Liver (tissue), 9 donors: ENCODE data around the gene ACOT7. TPM values are rescaled to one million over a fixed set of nuclear protein-coding genes. Genes with fewer than 3 reads are reported as not detected.

Experiments
- DNase-seq: peaks from one replicate; pipeline ENCODE4 v3.0.0-alpha.2; 2017; ENCODE audit warnings: low spot score
- H3K27ac ChIP-seq, 2 donors: one replicate each; pipeline ENCODE4 v1.7.0; 2013; ENCODE audit warnings: inconsistent platforms in 2 of 2, low read length in 2 of 2, control low read depth in 1 of 2, low read depth in 1 of 2, mild to moderate bottlenecking in 1 of 2
- H3K27me3 ChIP-seq, 4 donors: one replicate each; pipeline versions ENCODE4 v1.6.1 to v1.7.0; 2013; ENCODE audit warnings: low read length in 3 of 4, inconsistent platforms in 1 of 4, mild to moderate bottlenecking in 1 of 4, moderate library complexity in 1 of 4; ENCODE audit not compliant: control insufficient read depth in 4 of 4, insufficient read depth in 4 of 4
- H3K36me3 ChIP-seq, 4 donors: one replicate each; pipeline versions ENCODE4 v1.6.1 to v1.7.0; 2013; ENCODE audit warnings: low read length in 3 of 4, mild to moderate bottlenecking in 3 of 4, low read depth in 1 of 4, moderate library complexity in 1 of 4; ENCODE audit not compliant: control insufficient read depth in 4 of 4, insufficient read depth in 3 of 4
- H3K4me1 ChIP-seq, 4 donors: one replicate each; pipeline versions ENCODE4 v1.6.1 to v1.7.0; 2013; ENCODE audit warnings: low read length in 3 of 4, mild to moderate bottlenecking in 3 of 4, moderate library complexity in 1 of 4; ENCODE audit not compliant: control insufficient read depth in 4 of 4, insufficient read depth in 4 of 4
- H3K4me3 ChIP-seq, 3 donors: one replicate each; pipeline versions ENCODE4 v1.6.1 to v1.7.0; 2013; ENCODE audit warnings: low read length in 3 of 3, control low read depth in 1 of 3, low read depth in 1 of 3, mild to moderate bottlenecking in 1 of 3
- H3K9ac ChIP-seq, 2 donors: one replicate each; pipeline ENCODE4 v1.7.0; 2013; ENCODE audit warnings: low read length in 2 of 2, mild to moderate bottlenecking in 2 of 2, moderate library complexity in 2 of 2, control low read depth in 1 of 2, low read depth in 1 of 2
- H3K9me3 ChIP-seq, 4 donors: one replicate each; pipeline versions ENCODE4 v1.6.1 to v1.7.0; 2013; ENCODE audit warnings: low read length in 3 of 4; ENCODE audit not compliant: control insufficient read depth in 4 of 4
- EGR1 ChIP-seq, 2 donors: IDR thresholded peaks; 2 replicates each; pipeline ENCODE4 v1.6.1; 2016 to 2018; ENCODE audit warnings: antibody characterized with exemption in 2 of 2, low read depth in 2 of 2
- FOXA1 ChIP-seq: IDR thresholded peaks from 2 replicates; pipeline ENCODE4 v1.6.1; 2016; ENCODE audit warnings: antibody characterized with exemption
- GABPA ChIP-seq, 2 donors: IDR thresholded peaks in 1 of 2; conservative IDR thresholded peaks in 1 of 2; 2 replicates each; pipeline ENCODE4 v1.6.1; 2016; ENCODE audit warnings: antibody characterized with exemption in 2 of 2, mild to moderate bottlenecking in 1 of 2, moderate library complexity in 1 of 2
- HNF4A ChIP-seq, 2 donors: conservative IDR thresholded peaks; 2 replicates each; pipeline ENCODE4 v1.6.1; 2016; ENCODE audit warnings: antibody characterized with exemption in 2 of 2, mild to moderate bottlenecking in 2 of 2
- HNF4G ChIP-seq: IDR thresholded peaks from 2 replicates; pipeline ENCODE4 v1.6.1; 2016; ENCODE audit warnings: antibody characterized with exemption
- JUND ChIP-seq, 2 donors: IDR thresholded peaks; 2 replicates each; pipeline ENCODE4 v1.6.1; 2016; ENCODE audit warnings: antibody characterized with exemption in 2 of 2
- NR2F2 ChIP-seq: IDR thresholded peaks from 2 replicates; pipeline ENCODE4 v1.6.1; 2016; ENCODE audit warnings: antibody characterized with exemption
- RAD21 ChIP-seq, 2 donors: IDR thresholded peaks; 2 replicates each; pipeline ENCODE4 v1.6.1; 2016; ENCODE audit warnings: antibody characterized with exemption in 2 of 2, mild to moderate bottlenecking in 2 of 2
- RXRA ChIP-seq, 2 donors: IDR thresholded peaks; 2 replicates each; pipeline ENCODE4 v1.6.1; 2017 to 2018; ENCODE audit warnings: antibody characterized with exemption in 2 of 2, mild to moderate bottlenecking in 1 of 2
- SP1 ChIP-seq: IDR thresholded peaks from 2 replicates; pipeline ENCODE4 v1.6.1; 2018; ENCODE audit warnings: antibody characterized with exemption, mild to moderate bottlenecking
- TAF1 ChIP-seq: conservative IDR thresholded peaks from 2 replicates; pipeline ENCODE4 v1.6.1; 2016; ENCODE audit warnings: antibody characterized with exemption, mild to moderate bottlenecking
- YY1 ChIP-seq: IDR thresholded peaks from 2 replicates; pipeline ENCODE4 v1.6.1; 2016; ENCODE audit warnings: antibody characterized with exemption, mild to moderate bottlenecking
- WGBS: extraction: QIAGEN DNeasy Blood & Tissue Kit; methylation state at CpG from one replicate; pipeline ENCODE4 v1.1.7; 2013; 5-methylcytosine and 5-hydroxymethylcytosine counted together
- polyA plus RNA-seq, 2 donors: library from polyadenylated mRNA; stranded (reverse) in 1 of 2; unstranded in 1 of 2; fragments of 200-250 nt in 1 of 2; fragments of >200 nt in 1 of 2; fragmentation: Nextera tagmentation in 1 of 2; extraction: Ambion mirVana in 1 of 2; gene quantifications; one replicate each; pipeline versions ENCODE4 v1.2.1 to v1.2.3, GENCODE V29; 2013 to 2015
- total RNA-seq, 2 donors: library from RNA; depleted of rRNA; stranded (reverse); fragments of >200 nt; gene quantifications; one replicate each; pipeline ENCODE4 v1.2.3, GENCODE V29; 2014
- TF ChIP-seq, protein P1 (sequence below): IDR thresholded peaks from 2 replicates; pipeline ENCODE4 v1.6.1; 2016; ENCODE audit warnings: antibody characterized with exemption, mild to moderate bottlenecking
- TF ChIP-seq, protein P2 (sequence below): fragments of 150-350 bp; IDR thresholded peaks from 2 replicates; pipeline ENCODE4 v1.5.1; 2017; ENCODE audit warnings: improper control_type of control experiment, low read depth, low read length; ENCODE audit not compliant: missing input control
- TF ChIP-seq, protein P3 (sequence below): IDR thresholded peaks from 2 replicates; pipeline ENCODE4 v1.6.1; 2016; ENCODE audit warnings: antibody characterized with exemption
- donor health status: healthy.
- donor health status: healthy.
- donor health status: healthy.
- donor health status: healthy.
- donor health status: healthy.

The ACOT7 gene
- total and polyA plus RNA-seq, 4 donors, result 8.7 to 14.4 (median 10.4) TPM

DNA sequence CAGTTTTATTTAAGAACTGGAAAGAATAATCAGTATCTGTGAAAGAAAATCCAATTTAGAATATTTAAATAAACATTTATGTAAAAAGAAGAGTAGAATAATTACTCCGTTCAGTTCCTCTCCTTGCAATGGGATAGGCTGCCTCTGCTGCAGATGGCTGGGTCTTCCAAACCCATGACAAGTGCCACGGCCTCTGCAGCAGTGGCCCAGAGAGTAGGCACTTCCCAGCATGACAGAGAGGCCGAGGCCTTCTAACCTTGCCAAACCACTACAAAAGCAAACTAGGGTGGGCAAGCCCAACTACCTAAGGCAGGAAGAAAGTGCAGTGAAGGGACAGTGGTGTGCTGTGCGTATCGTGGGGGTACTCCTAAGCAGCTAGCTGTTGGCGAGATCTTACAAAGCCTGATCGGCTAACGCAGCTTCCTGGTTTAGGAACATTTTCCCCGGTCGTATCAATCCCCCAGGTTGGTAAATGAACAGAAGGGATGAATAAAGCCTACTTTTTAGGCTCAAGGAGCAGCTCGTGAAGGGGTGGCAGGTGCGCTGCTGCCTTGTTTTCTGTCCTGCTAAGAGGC is 172.3 kb downstream of the ACOT7 start:
- H3K4me3 ChIP-seq, result no peak overlapping the region
- H3K4me1 ChIP-seq, result no peaks in the 10 kb centered on the region
- TF ChIP-seq RXRA (IDR thresholded peaks at IDR 0.05) (no peak), HNF4G (no peak), SP1 (no peak), JUND (IDR thresholded peaks at IDR 0.05) (no peak), RAD21 (IDR thresholded peaks at IDR 0.05) (no peak), EGR1 (IDR thresholded peaks at IDR 0.05; ENCODE audit: low read depth in 2 of 2) (no peak), FOXA1 (no peak), TAF1 (no peak)
- TF ChIP-seq, protein P1, sequence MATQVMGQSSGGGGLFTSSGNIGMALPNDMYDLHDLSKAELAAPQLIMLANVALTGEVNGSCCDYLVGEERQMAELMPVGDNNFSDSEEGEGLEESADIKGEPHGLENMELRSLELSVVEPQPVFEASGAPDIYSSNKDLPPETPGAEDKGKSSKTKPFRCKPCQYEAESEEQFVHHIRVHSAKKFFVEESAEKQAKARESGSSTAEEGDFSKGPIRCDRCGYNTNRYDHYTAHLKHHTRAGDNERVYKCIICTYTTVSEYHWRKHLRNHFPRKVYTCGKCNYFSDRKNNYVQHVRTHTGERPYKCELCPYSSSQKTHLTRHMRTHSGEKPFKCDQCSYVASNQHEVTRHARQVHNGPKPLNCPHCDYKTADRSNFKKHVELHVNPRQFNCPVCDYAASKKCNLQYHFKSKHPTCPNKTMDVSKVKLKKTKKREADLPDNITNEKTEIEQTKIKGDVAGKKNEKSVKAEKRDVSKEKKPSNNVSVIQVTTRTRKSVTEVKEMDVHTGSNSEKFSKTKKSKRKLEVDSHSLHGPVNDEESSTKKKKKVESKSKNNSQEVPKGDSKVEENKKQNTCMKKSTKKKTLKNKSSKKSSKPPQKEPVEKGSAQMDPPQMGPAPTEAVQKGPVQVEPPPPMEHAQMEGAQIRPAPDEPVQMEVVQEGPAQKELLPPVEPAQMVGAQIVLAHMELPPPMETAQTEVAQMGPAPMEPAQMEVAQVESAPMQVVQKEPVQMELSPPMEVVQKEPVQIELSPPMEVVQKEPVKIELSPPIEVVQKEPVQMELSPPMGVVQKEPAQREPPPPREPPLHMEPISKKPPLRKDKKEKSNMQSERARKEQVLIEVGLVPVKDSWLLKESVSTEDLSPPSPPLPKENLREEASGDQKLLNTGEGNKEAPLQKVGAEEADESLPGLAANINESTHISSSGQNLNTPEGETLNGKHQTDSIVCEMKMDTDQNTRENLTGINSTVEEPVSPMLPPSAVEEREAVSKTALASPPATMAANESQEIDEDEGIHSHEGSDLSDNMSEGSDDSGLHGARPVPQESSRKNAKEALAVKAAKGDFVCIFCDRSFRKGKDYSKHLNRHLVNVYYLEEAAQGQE, result no peak
- TF ChIP-seq, protein P2, sequence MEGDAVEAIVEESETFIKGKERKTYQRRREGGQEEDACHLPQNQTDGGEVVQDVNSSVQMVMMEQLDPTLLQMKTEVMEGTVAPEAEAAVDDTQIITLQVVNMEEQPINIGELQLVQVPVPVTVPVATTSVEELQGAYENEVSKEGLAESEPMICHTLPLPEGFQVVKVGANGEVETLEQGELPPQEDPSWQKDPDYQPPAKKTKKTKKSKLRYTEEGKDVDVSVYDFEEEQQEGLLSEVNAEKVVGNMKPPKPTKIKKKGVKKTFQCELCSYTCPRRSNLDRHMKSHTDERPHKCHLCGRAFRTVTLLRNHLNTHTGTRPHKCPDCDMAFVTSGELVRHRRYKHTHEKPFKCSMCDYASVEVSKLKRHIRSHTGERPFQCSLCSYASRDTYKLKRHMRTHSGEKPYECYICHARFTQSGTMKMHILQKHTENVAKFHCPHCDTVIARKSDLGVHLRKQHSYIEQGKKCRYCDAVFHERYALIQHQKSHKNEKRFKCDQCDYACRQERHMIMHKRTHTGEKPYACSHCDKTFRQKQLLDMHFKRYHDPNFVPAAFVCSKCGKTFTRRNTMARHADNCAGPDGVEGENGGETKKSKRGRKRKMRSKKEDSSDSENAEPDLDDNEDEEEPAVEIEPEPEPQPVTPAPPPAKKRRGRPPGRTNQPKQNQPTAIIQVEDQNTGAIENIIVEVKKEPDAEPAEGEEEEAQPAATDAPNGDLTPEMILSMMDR, result no peak
- TF ChIP-seq, protein P3, sequence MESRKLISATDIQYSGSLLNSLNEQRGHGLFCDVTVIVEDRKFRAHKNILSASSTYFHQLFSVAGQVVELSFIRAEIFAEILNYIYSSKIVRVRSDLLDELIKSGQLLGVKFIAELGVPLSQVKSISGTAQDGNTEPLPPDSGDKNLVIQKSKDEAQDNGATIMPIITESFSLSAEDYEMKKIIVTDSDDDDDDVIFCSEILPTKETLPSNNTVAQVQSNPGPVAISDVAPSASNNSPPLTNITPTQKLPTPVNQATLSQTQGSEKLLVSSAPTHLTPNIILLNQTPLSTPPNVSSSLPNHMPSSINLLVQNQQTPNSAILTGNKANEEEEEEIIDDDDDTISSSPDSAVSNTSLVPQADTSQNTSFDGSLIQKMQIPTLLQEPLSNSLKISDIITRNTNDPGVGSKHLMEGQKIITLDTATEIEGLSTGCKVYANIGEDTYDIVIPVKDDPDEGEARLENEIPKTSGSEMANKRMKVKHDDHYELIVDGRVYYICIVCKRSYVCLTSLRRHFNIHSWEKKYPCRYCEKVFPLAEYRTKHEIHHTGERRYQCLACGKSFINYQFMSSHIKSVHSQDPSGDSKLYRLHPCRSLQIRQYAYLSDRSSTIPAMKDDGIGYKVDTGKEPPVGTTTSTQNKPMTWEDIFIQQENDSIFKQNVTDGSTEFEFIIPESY, result no peak
- H3K9me3 ChIP-seq, result no peaks in the 10 kb centered on the region
- 97% methylated on average over 12 of the region's 12 CpGs for WGBS
- no peak overlapping the region for H3K27ac ChIP-seq
- H3K9ac ChIP-seq, result no peak overlapping the region
- no peak for DNase-seq
- no peaks in the 10 kb centered on the region for H3K27me3 ChIP-seq
- peaks cover 6 to 35% (median 22%) of the 10 kb centered on the region in 4 donors for H3K36me3 ChIP-seq

DNA sequence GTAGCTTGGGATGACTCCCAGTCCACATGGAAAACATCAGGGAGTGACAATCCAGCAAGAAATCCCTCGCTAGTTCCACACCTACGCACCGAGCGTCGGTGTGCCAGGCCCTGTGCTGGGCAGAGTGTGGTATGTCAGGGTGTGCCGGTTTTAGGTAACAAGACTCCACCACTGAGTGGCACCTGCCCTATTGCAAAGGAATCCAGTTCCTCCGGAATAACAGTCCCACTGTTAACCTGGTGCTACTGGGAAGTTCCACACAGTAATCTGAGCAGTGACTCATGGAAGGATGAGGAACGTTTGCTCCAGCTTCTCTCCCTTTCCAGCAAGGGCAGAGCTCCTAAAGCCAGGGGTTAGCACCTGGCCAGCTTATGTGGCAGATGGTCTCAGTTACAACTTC is 173.3 kb downstream of the ACOT7 start:
- Histone ChIP-seq H3K9me3 (no peaks in the 10 kb centered on the region), H3K36me3 (peaks cover 1 to 31% (median 16%) of the 10 kb centered on the region in 4 donors), H3K9ac (no peak overlapping the region), H3K27me3 (no peaks in the 10 kb centered on the region), H3K27ac (no peak overlapping the region), H3K4me3 (no peak overlapping the region), H3K4me1 (no peaks in the 10 kb centered on the region)
- 92% methylated on average over 8 of the region's 8 CpGs for WGBS
- DNase-seq, result no peak
- TF ChIP-seq JUND (IDR thresholded peaks at IDR 0.05) (no peak), NR2F2 (no peak), FOXA1 (no peak), HNF4A (conservative IDR thresholded peaks at IDR 0.05) (no peak), TAF1 (no peak), HNF4G (no peak), YY1 (no peak), RXRA (IDR thresholded peaks at IDR 0.05) (no peak), GABPA (IDR thresholded peaks at IDR 0.05 in 1 of 2, conservative IDR thresholded peaks at IDR 0.05 in 1 of 2) (no peak), RAD21 (IDR thresholded peaks at IDR 0.05) (no peak)
- TF ChIP-seq, protein P3, result no peak
- TF ChIP-seq, protein P2, result no peak
- TF ChIP-seq, protein P1, result no peak
